GM19023 (cell line): ENCODE data around the gene SREBF2.
"Not testable (repeated sequence)": the region's sequence is repeated elsewhere in the genome, so short reads cannot be mapped to it uniquely, and the experiment has no call there.

Experiments
- ATAC-seq: cut with Tn5 transposase; IDR thresholded peaks from one replicate; pipeline ENCODE4 v1.9.1; 2021; ENCODE audit warnings: mild to moderate bottlenecking, moderate library complexity; ENCODE audit not compliant: unreplicated experiment

SREBF2 gene

DNA sequence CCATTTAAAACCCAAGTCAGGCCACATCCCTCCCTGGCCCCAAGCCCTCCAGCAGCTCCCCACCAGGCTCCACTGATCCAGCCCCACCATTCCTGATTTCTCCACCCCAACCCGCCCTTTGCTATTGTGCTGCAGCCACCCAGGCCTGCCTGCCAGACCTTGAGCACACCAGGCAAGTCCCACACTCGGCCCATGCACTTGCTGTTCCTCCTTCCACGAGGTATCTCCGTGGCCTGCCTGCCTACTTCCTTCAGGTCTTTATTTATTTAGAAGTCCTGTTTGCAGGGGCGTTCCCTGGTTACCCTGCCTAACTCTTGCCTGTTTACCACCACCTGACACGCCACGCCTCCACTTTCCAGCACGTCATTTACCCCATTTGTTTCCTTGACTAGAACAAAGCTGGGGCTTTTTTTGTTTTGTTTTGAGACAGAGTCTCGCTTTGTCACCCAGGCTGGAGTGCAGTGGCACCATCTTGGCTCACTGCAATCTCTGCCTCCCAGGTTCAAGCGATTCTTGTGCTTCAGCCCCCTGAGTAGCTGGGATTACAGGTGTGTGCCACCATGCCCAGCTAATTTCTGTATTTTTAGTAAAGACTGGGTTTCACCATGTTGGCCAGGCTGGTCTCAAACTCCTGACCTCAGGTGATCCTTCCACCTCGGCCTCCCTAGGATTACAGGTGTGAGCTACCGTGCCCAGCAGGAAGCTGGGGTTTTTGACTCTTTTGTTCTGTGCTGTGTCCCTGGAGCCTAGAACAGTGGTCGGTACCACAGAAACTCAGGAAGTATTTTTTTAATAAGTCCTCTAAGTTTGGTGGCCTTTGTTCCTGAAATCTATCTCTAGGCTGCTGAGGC lies 107.3 kb downstream of the SREBF2 start:
- peak; percentile 55 for ATAC-seq

DNA sequence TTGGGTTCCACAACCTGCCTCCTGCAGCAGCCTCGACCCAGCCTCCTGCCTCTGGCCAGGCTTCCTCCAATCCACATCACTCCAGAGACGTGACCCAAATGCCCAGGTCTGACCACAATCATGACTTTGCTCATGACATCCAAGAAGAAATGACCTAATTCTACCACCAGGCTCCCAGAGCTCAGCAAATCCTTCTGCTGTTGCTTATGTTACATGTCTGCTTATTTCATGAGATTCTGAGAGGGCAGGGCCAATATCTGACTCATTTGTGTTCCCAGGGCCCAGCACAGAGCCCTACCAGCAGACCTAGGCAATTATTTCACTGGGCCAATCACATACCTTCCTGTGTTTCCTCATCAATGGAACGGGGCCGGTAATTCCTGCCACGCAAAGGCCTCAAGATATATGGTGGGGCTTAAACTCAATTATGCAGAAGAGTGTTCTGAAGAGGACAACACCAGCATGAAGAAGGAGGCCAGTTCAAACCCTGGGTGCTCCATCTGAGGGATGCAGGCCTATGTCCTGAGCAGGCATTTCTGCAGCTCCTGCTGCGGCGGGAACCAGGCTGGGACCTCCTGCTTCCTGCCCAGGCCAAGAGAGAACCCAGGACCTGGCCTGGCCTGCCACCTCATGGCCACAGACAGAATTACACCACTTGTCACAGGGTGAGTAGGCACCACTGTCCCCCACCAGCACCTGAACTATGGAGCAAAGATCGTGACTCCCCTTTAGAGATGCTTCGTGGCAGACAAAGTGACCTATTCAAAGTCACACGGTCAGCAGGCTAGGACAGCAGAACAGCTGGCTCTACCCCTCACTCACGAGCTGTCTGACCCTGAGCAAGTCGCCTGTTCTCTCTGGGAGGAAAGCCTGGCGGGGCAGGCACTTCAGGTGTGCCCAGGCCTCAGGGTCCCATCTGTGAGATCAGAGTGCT lies 108.2 kb downstream of the SREBF2 start:
- no peak for ATAC-seq

DNA sequence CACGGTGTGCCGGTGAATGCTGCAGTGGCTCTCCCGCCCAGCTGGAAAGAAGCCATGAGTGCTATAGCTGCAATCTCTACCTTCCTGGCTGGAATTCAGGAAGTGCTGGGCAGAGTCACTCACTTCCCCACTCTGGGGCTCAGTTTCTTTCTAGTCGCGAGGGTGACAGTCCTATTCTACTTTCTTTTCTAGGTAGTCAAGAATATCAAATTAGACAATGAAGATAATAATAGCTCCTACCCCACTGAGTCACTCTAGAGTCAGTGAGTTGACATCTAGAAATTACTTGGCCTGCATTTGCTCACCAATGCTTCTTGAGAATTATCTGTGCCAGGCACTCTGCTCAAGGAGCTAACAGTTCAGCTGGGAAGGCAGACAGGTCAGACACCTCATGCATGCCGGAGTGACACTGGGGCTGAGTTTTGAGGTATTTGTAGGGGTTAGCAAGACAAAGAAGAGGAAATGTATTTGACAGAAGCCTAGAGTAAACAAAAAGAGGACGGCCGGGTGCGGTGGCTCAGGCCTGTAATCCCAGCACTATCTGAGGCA lies 110.8 kb downstream of the SREBF2 start:
- no peak for ATAC-seq

DNA sequence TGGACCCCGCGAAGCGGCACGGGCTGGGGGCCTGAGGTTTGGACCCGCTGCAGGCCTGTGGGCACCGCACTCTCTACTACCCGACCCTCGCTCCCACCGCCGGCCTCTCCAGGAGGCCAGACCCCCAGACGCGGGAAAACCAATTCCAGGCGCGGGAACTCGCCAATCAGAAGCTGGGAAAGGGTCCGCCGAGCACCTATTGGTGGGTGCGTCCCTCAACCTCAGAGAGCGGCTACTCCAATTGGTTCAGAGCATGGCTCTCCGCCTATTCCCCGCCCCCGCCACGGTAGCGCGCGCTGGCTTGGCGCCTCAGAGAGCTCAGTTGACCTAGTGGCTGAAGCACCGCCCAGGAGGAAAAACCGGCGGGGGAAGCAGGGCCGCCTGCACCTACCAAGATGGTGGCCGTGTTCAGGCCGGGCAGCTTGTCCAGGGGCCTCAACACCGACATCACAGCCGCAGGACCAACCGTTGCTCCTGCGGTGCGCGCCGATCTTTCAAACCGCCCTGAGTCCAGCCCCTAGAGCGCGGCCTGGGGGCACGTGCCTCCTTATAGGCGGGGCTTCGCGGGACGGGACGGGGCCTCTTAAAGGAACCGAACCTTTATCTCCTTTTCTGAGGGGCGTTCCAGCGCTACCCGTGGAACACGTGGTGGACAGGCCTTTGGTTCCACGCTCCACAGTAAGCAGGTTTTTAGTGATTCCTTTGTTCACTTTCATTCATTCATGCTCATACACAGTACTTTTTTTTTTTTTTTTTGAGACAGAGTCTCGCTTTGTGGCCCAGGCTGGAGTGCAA lies 113.9 kb downstream of the SREBF2 start, which contains the start of gene CENPM:
Gene CENPM (minus strand): TSS at position 524 of the 795 bp plus-strand sequence. CDS start 76 bp downstream, at position 448.
- ATAC-seq = peak; percentile 87

DNA sequence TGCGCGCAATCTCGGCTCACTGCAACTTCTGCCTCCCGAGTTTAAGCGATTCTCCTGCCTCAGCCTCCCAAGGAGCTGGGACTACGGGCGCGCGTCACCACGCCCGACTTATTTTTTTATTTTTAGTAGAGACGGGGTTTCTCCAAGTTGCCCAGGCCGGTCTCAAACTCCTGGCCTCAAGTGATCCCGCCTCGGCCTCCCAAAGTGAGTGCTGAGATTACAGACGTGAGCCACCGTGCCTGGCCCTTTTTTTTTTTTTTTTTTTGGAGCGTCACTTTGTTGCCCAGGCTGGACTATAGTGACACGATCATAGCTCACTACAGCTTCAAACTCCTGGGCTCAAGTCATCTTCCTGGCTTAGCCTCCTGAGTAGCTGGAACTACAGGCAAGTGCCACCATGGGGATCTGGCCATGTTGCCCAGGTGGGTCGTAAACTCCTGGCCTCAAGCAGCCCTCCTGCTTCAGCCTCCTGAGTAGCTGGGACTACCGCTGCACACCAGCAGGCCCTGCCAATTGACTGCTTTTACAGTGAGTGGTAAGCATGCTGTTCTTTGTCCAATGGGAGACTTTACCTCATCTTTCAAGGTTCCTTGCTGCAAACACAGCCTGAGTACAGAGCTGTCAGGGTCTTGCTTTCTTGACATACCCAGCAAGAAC lies 114.6 kb downstream of the SREBF2 start:
- ATAC-seq = no peak

DNA sequence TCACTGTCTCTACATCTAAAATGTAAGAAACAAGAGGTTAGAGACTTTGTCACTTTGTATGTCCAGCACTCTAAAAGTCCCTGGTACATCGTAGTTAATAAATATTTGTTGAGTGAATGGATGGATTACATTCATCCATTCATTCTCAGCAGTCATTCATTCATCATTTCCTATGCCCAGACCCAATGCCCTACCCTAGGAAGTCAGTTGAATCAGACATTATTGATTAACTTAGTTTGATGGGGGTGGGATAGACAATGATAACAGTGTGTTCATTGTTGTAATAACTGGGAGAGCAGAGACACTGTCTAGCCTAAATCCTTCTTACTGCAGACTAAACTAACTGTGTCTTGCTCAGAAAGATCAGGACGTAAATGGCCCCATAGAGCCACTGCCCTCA lies 115.2 kb downstream of the SREBF2 start:
- ATAC-seq = no peak

DNA sequence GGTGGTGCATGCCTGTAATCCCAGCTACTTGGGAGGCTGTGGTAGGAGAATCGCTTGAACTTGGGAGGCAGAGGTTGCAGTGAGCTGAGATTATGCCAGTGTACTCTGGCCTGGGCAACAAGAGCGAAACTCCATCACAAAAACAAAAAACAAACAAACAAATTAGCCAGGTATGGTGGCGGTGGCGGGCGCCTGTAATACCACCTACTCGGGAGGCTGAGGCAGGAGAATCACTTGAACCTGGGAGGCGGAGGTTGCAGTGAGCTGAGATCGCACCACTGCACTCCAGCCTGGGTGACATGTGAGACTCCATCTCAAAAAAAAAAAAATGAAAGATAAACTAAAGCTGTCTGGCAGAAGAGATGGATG lies 116.0 kb downstream of the SREBF2 start:
- not testable (repeated sequence) for ATAC-seq

DNA sequence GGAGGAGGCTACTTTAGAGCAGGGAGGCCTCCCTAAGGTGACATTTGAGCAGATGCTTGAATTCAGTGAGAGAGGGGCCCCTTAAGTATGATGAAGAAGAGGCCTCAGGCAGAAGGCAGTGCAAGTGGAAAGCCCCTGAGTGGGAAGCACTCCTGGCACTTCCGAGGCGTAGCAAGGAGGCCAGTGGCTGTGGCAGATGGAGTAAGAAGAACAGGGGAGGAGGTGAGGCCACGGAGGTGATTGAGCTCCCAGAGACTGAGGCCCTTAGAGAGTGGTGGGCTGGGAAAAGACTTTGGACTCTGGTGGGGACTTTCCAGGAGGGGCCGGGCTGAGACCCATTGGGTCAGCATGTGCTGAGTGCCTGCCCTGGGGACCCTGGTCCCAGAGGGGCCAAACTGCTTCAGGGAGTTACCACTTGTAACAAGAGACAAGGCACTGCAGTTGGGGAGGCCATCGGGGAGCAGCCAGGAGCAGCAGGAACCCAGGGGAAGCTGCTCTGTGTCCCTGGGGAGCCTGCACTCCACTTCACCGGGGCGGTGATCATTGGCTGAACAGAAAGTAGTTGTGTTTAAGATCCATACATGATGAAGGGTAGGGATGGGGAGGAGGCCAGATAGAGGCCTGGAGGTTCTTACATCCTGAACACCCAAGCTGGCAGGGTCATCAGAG lies 116.5 kb downstream of the SREBF2 start:
- no peak for ATAC-seq

DNA sequence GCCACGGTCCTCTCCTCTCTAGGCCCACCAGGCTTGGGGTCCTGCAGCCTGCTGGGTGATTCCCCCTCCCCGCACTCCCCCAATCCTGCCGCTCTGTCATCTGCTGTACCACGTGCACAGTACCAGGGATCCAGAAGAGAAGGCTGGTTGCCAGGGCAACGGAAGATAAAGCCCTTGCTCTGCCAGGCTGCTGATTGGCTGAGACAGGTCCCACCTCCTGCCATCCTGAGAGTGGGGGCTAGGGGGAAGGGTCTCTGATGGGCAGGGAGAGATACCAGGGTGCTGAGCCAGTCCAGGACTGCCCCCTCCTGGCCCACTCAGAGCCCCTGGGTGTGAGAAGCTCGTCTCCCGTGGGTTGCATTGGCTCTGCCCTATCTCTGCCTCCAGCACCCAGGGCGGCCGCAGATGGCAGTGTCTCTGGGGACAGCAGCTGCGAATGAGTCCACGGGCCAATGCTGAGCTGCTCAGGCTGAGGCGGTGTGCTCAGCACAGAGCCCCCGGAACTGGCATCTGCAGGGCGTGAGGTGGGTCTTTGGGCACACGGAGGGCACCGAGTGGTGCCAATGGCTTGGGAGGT lies 119.1 kb downstream of the SREBF2 start, which contains the start of gene SMIM45:
Gene SMIM45 (plus strand): TSS at position 253 of the 577 bp plus-strand sequence.
- no peak for ATAC-seq

DNA sequence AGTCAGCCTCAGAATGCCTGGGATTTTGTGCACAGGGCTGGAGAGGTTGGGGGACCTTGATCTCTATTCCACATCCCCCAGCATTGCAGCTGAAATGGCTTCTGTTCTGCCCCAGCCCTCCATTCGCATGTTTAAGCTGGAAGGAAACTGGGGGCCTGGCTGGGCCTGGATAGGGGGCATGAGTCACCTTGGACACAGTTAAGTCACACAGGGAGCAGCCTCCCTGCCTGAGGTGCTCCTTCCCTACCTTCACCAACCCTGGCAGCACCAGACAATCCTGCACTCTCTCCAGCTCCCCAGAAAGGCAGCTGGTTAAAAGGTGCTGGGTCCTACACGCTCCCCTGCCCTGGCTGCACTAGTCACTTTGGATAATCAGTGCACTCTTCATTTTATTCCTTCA lies 119.8 kb downstream of the SREBF2 start:
- ATAC-seq = no peak
